ENCODE measurements around the gene TRIM10. TPM values are rescaled to one million over a fixed set of nuclear protein-coding genes. Genes with fewer than 3 reads are reported as not detected.
"Not testable (repeated sequence)": the region's sequence is repeated elsewhere in the genome, so short reads cannot be mapped to it uniquely, and the experiment has no call there.

Gene TRIM10
- total RNA-seq, 1 donor from 2014 or later = 0.37 TPM

DNA sequence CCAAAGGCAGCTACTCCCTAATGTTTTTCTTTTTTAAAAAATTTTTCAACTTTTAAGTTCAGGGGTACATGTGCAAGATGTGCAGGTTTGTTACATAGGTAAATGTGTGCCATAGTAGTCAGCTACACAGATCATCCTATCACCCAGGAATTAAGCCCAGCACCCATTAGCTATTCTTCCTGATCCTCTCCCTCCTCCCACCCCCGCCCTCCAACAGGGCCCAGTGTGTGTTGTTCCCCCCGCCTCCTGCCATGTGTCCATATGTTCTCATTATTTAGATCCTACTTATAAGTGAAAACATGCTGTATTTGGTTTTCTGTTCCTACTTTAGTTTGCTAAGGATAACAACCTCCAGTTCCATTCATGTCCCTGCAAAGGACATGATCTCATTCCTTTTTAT is 14.8 kb upstream of the TRIM10 start:
- intact Hi-C loops (cut with micrococcal nuclease) = no loop called here

DNA sequence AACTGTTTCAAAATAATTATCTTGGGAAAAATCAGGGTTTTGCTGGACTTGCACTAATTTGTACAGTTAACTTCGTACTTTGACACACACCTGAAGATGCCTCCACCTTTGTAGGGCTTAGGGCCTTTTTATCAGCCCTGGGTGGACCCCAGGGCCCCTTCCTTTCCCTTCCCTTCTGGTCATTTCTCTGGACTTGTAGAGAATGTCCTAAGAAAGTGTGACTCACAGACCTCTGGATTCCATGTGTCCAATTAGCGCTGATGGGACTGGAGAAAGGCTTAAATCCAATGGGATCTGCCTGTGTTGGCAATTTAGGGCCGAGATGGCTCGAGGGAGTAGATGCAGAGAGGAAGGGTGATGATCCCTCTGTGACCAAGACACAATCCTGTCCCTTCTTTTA is 11.7 kb upstream of the TRIM10 start:
- intact Hi-C loops (cut with micrococcal nuclease) = no loop called here

DNA sequence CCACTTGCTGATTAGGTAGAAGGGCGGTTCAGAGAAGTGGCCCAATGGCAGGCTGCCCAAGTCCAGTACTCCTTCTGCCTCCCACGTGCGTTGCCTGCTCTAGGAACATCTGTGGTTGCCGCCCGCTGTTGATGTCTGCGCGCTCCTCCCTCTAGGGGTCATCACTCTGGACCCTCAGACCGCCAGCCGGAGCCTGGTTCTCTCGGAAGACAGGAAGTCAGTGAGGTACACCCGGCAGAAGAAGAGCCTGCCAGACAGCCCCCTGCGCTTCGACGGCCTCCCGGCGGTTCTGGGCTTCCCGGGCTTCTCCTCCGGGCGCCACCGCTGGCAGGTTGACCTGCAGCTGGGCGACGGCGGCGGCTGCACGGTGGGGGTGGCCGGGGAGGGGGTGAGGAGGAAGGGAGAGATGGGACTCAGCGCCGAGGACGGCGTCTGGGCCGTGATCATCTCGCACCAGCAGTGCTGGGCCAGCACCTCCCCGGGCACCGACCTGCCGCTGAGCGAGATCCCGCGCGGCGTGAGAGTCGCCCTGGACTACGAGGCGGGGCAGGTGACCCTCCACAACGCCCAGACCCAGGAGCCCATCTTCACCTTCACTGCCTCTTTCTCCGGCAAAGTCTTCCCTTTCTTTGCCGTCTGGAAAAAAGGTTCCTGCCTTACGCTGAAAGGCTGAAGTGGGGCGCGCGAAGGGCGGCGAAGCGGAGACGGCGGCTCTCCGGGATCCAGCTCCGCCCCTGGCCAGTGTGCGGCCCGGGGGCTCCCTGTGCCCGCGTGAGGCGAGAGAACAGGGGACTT is 10.9 kb upstream of the TRIM10 start:
- intact Hi-C loops (cut with micrococcal nuclease) = loop anchor here (2.0 kb wide), 3 partner anchors 41 to 207 kb away; partner anchors contain the start of gene TRIM26

DNA sequence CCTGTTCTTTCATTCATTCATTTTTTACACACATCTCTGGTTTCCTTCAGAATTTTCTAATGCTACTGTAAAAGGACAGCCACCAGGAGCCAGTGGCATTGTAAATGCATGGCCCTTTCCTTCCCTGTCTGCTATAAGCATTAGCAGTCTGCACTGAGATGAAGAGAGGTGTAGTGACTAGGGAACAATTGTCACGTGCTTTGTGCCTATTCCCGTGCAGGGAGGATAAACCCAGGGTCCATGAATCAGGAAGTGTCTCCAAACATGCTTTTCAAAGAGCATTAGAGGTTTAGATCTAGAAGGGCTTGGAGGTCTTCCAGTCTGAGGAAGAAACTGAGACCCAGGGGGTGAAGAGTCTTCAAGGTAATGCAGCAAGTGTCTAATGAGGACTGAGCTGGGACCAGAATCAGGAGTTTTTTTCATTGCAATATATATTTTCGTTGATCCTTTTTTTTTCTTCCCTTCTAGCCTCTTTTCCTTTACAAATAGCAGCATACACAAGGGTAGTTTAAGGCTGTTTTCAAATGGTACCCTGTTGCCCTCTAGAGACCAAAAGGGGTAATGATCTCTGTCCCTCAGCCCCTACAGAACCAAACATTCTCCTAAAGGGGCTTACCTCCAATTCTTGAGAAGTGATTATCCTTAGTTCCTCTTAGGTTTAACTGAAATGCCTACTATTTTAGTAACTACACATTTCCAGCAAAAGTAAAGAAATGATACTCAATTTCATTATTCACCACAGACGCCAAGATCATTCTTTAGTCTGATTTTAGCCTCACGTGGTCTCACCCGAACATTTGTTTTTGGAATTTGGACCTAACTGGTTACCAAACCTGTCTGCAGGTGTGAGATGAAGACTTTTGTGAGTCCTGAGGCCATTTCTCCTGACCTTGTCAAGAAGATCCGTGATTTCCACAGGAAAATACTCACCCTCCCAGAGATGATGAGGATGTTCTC is 8.9 kb upstream of the TRIM10 start:
- intact Hi-C loops (cut with micrococcal nuclease) = loop anchor here (1.0 to 2.0 kb wide), 6 partner anchors 39 to 322 kb away; partner anchors contain the start of gene TRIM26

DNA sequence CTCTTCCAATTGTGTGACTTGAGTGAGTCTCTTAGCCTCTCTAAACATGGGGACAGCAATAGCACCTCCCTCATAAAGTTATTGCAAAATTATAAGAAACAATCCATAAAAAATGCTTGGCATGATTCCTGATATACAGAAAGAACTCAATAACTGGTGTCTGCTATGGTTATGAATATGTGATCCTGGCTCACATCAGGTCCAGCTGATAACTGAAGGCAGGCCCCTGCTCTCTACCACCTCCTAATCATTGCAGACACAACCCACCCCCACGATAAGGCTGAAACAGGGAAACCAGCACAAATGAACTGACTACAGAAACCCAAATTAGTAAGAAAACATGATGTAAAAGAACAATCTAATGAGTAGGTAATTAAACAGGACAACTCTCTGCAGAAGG is 7.7 kb upstream of the TRIM10 start:
- intact Hi-C loops (cut with micrococcal nuclease) = no loop called here

DNA sequence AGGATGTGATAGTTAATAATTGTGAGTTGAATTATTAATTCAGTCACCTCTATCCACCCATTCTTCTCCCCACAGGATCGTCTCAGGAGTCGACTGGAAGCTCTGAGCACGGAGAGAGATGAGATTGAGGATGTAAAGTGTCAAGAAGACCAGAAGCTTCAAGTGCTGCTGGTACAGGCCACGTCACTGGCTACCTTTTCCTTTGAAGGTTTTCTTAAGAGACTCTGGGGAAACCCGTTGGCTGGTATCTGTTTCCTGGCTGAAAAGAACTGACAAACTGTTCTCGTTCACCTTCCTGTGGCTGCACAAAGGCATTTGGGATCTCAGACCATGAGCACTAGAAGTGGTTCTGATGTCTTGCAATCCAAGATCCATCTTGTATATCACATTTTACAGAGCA is 6.1 kb upstream of the TRIM10 start:
- intact Hi-C loops (cut with micrococcal nuclease) = no loop called here

DNA sequence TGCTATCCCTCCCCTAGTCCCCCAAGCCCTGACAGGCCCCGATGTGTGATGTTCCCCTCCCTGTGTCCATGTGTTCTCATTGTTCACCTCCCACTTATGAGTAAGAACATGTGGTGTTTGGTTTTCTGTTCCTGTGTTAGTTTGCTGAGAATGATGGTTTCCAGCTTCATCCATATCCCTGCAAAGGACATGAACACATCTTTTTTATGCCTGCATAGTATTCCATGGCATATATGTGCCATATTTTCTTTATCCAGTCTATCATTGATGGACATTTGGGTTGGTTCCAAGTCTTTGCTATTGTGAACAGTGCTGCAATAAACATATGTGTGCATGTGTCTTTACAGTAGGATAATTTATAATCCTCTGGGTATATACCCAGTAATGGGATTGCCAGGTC is 4.2 kb upstream of the TRIM10 start:
- intact Hi-C loops (cut with micrococcal nuclease) = not testable (repeated sequence)

DNA sequence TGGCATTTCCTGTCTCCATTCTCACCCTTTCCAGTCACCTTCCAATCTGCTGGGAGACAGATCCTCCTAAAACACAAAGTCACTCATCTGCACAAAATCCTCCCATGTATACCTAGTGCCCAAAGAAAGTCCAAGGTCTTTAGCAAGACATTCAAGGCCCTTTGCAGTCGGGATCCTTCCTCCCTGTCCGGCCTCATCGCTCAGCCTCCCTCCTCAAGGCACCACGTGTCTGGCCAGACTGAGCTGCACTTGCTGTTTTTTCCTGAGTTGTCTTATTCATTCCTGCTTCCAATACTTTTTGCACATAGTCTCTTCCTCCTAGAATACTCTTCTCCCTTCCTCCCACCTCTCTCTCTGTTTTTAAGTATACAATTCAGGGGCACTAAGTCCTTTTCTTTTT is 3.7 kb upstream of the TRIM10 start:
- intact Hi-C loops (cut with micrococcal nuclease) = no loop called here

DNA sequence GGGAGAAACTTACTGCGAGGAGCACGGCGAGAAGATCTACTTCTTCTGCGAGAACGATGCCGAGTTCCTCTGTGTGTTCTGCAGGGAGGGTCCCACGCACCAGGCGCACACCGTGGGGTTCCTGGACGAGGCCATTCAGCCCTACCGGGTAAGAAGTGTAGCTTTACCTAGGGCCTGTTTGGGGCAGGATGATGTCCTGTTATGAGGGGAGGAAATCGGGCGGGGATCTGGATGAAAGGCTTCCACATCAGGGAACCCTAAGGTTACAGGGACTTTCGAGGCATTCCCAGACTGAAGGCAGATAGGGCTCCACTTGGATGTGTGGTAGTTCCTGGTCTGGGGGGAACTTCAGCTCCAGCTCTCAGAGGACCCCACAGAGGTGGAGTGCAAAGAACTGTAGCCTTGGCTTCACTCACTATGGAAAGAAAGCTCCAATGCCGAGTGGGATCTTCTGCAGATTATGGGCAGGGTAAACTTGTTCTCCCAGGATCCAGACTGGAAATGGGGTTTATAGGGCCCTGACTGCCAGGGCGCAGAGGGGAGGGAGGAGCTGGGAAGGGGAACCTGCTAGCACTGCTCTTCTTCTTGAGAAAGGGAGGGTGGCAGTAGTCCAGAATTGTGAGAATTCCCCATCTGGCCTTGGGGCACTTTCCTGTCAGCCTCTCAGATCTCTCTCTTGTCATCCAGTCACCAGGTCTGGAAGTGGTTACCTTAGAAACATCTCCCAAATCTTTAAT is 3.1 kb upstream of the TRIM10 start:
- intact Hi-C loops (cut with micrococcal nuclease) = no loop called here

DNA sequence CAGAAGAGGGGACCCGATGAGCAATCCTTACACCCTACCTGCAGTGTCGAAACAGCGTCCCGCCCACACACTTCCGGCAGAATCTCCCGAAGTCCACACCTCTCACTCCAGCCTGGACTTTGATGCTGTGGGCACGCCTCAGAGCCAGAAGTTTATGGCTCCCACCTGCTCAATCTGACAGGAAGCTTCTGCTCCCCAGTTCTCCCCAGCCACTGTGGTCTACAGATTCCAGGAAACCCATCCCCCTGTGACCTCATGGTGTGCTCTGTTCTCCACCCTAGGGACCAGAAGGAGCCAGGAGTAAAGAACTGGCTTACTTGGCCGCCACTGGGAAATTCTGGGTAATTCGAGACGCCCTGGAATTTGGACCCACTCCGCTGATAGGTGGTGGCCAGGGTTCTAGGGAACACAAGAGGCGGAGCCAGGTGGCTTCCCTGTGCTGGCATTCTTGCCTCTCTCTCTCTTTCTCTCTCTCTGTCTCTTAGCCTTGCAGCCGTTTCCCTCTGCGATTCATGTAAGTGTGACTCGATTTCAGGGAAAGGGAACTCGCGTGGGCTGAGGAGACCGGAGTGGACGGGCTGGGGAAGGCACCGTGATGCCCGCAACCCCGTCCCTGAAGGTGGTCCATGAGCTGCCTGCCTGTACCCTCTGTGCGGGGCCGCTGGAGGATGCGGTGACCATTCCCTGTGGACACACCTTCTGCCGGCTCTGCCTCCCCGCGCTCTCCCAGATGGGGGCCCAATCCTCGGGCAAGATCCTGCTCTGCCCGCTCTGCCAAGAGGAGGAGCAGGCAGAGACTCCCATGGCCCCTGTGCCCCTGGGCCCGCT is 2.3 kb upstream of the TRIM10 start, which contains the start of gene TRIM15:
Gene TRIM15, plus strand, starts transcription at position 457 of the 828 bp plus-strand sequence. Its CDS starts 139 bp downstream, at position 596.
- intact Hi-C loops (cut with micrococcal nuclease) = no loop called here

DNA sequence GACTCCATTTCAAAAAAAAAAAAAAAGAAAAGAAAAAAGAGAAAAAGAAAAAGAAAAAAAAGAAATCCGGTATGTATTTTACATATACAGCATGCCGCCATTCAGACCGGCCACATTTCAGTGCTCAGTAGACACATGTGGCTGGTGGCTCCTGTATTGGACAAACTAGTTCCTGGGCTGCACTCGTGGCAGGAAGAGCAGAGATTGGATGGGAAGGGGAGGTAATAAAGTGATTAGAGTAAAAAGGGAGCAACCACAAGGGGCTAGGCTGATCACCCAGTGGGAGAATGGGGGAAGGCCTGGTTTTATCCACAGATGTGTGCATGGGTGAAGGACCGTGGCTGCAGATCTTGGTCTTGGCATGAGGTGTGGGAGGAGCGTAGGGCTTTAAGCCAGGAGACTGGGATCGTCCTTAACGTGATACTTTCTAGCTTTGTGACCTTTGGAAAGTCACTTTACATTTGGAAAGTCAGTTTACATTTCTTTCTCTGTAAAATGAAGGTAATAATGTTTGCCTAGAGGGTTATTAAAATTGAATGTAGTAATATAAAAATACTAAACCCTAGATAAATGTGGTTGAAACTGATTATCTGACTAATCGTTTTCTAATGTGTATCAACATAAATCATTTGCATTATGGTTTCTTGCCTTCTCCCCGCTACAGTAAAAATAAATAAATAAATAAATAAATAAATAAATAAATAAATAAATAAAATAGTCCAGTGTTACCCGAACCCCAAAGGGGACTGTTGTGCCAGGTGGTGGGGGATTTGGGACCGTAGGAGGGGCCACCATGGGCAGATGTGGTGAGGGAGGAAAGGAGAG is 1.5 kb upstream of the TRIM10 start:
- intact Hi-C loops (cut with micrococcal nuclease) = no loop called here

DNA sequence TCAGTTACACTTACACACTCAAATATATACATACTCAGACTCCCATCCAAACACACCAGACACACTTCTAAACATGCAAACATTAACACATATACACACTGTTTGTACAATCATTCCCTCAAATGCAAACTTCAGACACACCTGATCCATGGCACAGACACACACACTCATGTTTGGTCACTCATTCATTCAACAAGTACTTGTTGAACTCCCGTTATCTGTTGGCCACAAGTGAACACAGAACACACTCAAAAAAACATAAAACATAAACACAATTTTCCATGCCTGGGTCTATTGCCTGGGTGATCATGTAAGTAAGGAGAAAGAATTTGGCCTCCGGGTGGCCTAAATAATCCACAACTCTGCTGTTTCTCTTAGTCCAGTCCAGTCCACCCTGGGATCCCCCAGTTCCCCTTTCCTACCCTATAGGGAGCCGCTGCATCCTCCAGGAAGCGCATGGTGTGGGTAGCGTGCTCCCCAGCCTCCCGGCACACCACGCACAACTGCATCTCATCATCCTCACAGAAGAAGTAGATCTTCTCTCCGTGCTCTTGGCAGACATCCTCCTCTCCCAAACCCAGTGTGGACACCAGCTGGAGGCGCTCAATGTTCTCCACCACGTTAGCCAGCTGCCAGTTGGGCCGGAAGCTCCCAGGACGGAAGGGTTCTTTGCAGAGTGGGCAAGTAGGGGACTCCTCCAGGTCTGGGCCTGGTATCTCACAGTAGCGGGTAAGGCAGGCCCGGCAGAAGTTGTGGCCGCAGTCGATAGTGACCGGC is 815 bp downstream of the TRIM10 start:
- intact Hi-C loops (cut with micrococcal nuclease) = no loop called here

DNA sequence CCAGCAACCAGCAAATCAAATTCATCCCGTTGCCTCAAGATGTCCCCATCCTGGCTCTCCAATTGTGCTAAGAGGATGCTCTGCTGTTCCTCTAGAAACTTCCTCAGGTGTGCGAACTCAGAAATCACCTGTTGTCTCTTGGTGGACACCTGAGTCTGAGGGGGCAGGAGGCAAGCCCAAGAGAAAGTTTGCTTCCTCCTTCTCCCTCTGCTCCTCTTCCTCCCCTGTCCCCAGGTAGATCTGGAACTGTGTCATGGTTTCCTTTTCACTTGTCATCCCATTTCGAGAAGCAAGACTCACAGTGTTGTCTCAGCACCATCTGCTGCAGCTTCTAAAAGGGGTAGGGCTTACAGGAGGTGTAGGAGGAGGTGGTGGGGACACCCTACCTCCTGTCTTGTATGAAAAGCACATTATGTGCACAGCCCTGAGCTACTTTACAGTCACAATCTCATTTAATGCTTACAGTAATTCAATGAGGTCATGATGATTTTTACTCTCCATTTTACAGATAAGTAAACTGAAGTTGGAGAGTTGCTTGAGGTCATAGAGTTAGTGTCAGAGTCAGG is 2.5 kb downstream of the TRIM10 start:
- intact Hi-C loops (cut with micrococcal nuclease) = no loop called here

DNA sequence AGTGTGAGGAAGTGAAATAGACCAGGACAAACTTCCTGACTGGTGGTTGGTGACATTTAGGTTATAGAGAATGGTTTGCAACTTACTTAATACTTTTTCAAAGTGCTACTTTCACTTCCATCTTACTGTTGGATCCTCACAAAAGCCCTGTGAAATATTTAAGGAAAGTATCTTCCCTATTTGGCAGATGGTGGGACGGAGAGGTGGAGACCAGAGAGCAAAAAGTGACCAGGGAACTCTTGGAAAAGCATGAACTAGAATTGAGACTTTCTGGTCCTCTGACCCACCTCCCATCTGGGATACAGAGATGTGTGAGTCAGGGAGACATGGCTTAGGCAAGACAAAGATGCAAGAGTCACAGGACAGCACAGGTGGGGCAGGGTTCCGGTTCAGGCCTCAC is 3.0 kb downstream of the TRIM10 start:
- intact Hi-C loops (cut with micrococcal nuclease) = no loop called here

DNA sequence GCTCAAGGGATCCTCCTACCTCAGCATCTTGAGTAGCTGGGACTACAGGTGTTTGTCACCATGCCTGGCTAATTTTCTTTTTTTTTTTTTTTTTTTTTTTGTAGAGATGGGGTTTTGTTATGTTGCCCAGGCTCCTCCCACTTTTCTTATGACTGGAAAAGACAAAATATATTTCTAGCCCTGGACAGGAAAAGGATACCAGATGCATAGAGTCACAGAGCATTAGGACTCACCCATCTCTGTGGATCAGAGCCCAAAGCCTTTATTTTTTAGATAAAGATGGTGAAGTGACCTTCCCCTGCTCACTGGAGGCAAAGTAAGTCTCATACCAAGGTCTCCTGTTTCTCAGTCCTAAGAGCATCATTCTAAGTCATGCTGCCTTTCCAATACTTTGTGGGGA is 3.4 kb downstream of the TRIM10 start:
- intact Hi-C loops (cut with micrococcal nuclease) = no loop called here

DNA sequence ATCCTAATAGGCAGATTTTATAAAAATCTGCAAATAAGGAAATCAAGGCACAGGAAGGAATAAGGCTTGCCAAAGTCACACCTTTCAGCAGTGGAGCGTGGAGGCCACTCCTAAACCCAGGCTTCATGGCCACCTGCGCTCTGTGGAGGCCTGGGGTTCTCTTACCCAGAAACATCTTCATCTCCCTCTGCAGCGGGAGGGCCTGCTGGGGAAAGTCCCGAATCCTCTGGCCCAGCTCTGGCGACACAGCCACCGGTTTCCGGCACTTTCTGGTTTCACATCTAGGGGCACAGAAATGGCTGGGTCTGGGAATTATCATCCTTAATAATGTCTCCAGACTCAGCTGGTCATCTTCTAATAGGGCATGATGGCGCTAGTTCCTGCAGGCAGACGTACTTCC is 4.2 kb downstream of the TRIM10 start:
- intact Hi-C loops (cut with micrococcal nuclease) = no loop called here

DNA sequence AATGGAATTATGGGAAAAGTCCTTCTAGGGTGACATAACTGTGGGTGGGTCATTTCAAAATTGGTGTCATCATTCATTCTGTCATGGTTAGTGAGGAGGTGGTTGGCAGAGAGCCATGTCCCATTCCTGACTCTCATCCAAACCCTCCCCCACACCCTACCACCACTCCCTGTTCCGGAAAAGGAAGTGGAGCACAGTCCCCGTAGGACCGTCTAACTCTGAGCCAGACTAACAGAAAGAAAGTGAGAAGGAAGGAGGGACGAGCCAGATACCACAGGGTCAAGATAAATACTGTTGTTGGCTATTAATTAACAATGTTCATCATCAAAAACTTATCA is 4.8 kb downstream of the TRIM10 start:
- intact Hi-C loops (cut with micrococcal nuclease) = no loop called here

DNA sequence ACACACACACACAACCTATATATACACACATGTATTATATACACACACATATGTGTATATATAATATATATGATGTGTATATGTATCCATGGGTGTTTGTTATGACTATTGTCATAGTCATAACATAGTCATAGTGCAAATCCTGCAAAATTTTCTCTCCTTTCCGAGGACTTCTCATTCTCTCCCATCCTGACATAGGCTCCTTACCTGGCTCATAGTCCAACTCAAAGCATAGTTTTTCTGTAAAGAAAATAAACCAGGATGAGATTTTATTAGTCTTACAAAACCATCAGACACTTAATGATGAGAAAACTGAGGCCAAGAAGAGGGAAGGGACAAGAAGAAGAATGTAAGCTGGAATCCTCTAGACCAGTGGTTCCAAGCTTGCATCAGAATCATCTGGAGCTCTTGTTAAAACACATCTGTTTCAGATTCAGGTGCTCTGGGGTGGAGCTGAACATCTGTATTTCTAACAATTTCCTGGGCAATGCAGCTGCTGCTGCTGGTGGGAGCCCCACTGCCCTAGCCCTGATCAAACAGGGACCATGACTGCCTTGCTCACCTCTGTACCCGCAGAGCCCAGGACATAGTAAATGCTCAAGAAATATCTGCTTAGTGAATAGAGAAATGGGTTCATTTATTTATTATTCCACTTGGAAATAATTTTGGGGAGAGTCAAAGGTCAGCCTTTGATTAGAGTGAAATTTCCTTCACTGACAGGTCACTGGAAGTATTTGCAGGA is 5.3 kb downstream of the TRIM10 start:
- intact Hi-C loops (cut with micrococcal nuclease) = no loop called here

Measured in T-helper 1 cell treated with Interleukin-12 subunit alpha and Interleukin-12 subunit beta and Interleukin-4 antibody, amounts not matched to agents 30 ng/mL and 1 ng/mL, for 36 hours (primary cell).